Measurements from ENCODE around the gene GLYATL2.

- TF ChIP-seq CTCF (conservative IDR thresholded peaks at IDR 0.05): no peak
- no peak for TF ChIP-seq EZH2 (IDR thresholded peaks at IDR 0.05; ENCODE audit: low read depth)
Measured at GRCh38 chr11:58801974-58802545, 42.4 kb downstream of the GLYATL2 start.
